ENCODE measurements around the gene CDH22. TPM values are rescaled to one million over a fixed set of nuclear protein-coding genes. Genes with fewer than 3 reads are reported as not detected.

CDH22 gene
- total RNA-seq, 2 donors from 2014 or later = not detected

- DNase-seq (no peak), ATAC-seq (replicated peaks in 1 of 2) (no peak)
- no peaks in the 10 kb centered on the region for H3K4me1 Mint-ChIP-seq (ENCODE audit: low read depth)
- peaks cover 2 to 3% of the 10 kb centered on the region in 2 donors for H3K36me3 Mint-ChIP-seq (ENCODE audit: insufficient read depth in 2 of 2)
- peaks cover 3 to 9% of the 10 kb centered on the region in 2 donors for H3K9me3 Mint-ChIP-seq
- H3K27ac Mint-ChIP-seq = no peak overlapping the region
- H3K4me3 Mint-ChIP-seq = no peak overlapping the region
- H3K27me3 Mint-ChIP-seq (ENCODE audit: low read depth) = peaks cover 77% of the 10 kb centered on the region
Measured at GRCh38 chr20:46273717-46274116, 34.6 kb downstream of the CDH22 start.

- peaks cover 73% of the 10 kb centered on the region for H3K27me3 Mint-ChIP-seq (ENCODE audit: low read depth)
- ATAC-seq (replicated peaks in 1 of 2) = no peak
- peaks cover 3 to 9% of the 10 kb centered on the region in 2 donors for H3K9me3 Mint-ChIP-seq
- no peak overlapping the region for H3K4me3 Mint-ChIP-seq
- no peak for DNase-seq
- H3K4me1 Mint-ChIP-seq (ENCODE audit: low read depth) = no peaks in the 10 kb centered on the region
- H3K27ac Mint-ChIP-seq = no peak overlapping the region
- H3K36me3 Mint-ChIP-seq (ENCODE audit: insufficient read depth in 2 of 2) = peaks cover 2 to 3% of the 10 kb centered on the region in 2 donors
Measured at GRCh38 chr20:46272389-46273047, 35.8 kb downstream of the CDH22 start.

- ATAC-seq (replicated peaks in 1 of 2) (no peak), DNase-seq (no peak)
- H3K36me3 Mint-ChIP-seq (ENCODE audit: insufficient read depth in 2 of 2) = peaks cover 2 to 3% of the 10 kb centered on the region in 2 donors
- H3K4me1 Mint-ChIP-seq (ENCODE audit: low read depth) = no peaks in the 10 kb centered on the region
- H3K9me3 Mint-ChIP-seq = peaks cover 3 to 9% of the 10 kb centered on the region in 2 donors
- H3K27ac Mint-ChIP-seq = no peak overlapping the region
- peaks cover 60% of the 10 kb centered on the region for H3K27me3 Mint-ChIP-seq (ENCODE audit: low read depth)
- no peak overlapping the region for H3K4me3 Mint-ChIP-seq
Measured at GRCh38 chr20:46270977-46271744, 37.1 kb downstream of the CDH22 start.

- no peak overlapping the region for H3K27ac Mint-ChIP-seq
- ATAC-seq (replicated peaks in 1 of 2) = no peak
- no peak overlapping the region for H3K4me3 Mint-ChIP-seq
- H3K36me3 Mint-ChIP-seq (ENCODE audit: insufficient read depth in 2 of 2) = peaks cover 2 to 3% of the 10 kb centered on the region in 2 donors
- peaks cover 3 to 13% of the 10 kb centered on the region in 2 donors for H3K9me3 Mint-ChIP-seq
- peaks cover 61% of the 10 kb centered on the region for H3K27me3 Mint-ChIP-seq (ENCODE audit: low read depth)
- no peaks in the 10 kb centered on the region for H3K4me1 Mint-ChIP-seq (ENCODE audit: low read depth)
- no peak for DNase-seq
Measured at GRCh38 chr20:46269372-46269771, 38.9 kb downstream of the CDH22 start.

- no peak for ATAC-seq (replicated peaks in 1 of 2)
- Mint-ChIP-seq H3K4me1 (ENCODE audit: low read depth) (no peaks in the 10 kb centered on the region), H3K4me3 (no peak overlapping the region), H3K27me3 (ENCODE audit: low read depth) (peaks cover 66% of the 10 kb centered on the region), H3K36me3 (ENCODE audit: insufficient read depth in 2 of 2) (peaks cover 2 to 3% of the 10 kb centered on the region in 2 donors), H3K27ac (no peak overlapping the region), H3K9me3 (peaks cover 3 to 13% of the 10 kb centered on the region in 2 donors)
- no peak for DNase-seq
Measured at GRCh38 chr20:46268662-46269061, 39.6 kb downstream of the CDH22 start.

- Mint-ChIP-seq H3K36me3 (ENCODE audit: insufficient read depth in 2 of 2) (peaks cover 2 to 3% of the 10 kb centered on the region in 2 donors), H3K4me3 (no peak overlapping the region), H3K27ac (no peak overlapping the region), H3K4me1 (ENCODE audit: low read depth) (no peaks in the 10 kb centered on the region), H3K9me3 (peaks cover 3 to 9% of the 10 kb centered on the region in 2 donors), H3K27me3 (ENCODE audit: low read depth) (peaks cover 67% of the 10 kb centered on the region)
- ATAC-seq (replicated peaks in 1 of 2) (no peak), DNase-seq (no peak)
Measured at GRCh38 chr20:46268131-46268614, 40.1 kb downstream of the CDH22 start.

- peaks cover 2 to 3% of the 10 kb centered on the region in 2 donors for H3K36me3 Mint-ChIP-seq (ENCODE audit: insufficient read depth in 2 of 2)
- H3K9me3 Mint-ChIP-seq = peaks cover 2 to 9% of the 10 kb centered on the region in 2 donors
- no peak for ATAC-seq (replicated peaks in 1 of 2)
- H3K27ac Mint-ChIP-seq = no peak overlapping the region
- H3K27me3 Mint-ChIP-seq (ENCODE audit: low read depth) = peaks cover 70% of the 10 kb centered on the region
- no peak for DNase-seq
- no peak overlapping the region for H3K4me3 Mint-ChIP-seq
- no peaks in the 10 kb centered on the region for H3K4me1 Mint-ChIP-seq (ENCODE audit: low read depth)
Measured at GRCh38 chr20:46267108-46268105, 40.9 kb downstream of the CDH22 start.

GRCh38 chr20:46265539-46265938 lies 42.8 kb downstream of the CDH22 start:
- Mint-ChIP-seq H3K27me3 (ENCODE audit: low read depth) (peaks cover 52% of the 10 kb centered on the region), H3K4me1 (ENCODE audit: low read depth) (no peaks in the 10 kb centered on the region), H3K27ac (no peak overlapping the region), H3K36me3 (ENCODE audit: insufficient read depth in 2 of 2) (no peaks in the 10 kb centered on the region), H3K4me3 (no peak overlapping the region), H3K9me3 (peaks cover 0 to 4% of the 10 kb centered on the region in 2 donors)
- no peak for DNase-seq
- ATAC-seq (replicated peaks in 1 of 2) = no peak

- no peak for DNase-seq
- H3K36me3 Mint-ChIP-seq (ENCODE audit: insufficient read depth in 2 of 2) = no peaks in the 10 kb centered on the region
- H3K27ac Mint-ChIP-seq = no peak overlapping the region
- peaks cover 0 to 4% of the 10 kb centered on the region in 2 donors for H3K9me3 Mint-ChIP-seq
- H3K27me3 Mint-ChIP-seq (ENCODE audit: low read depth) = peaks cover 44% of the 10 kb centered on the region
- ATAC-seq (replicated peaks in 1 of 2) = no peak
- H3K4me1 Mint-ChIP-seq (ENCODE audit: low read depth) = no peaks in the 10 kb centered on the region
- no peak overlapping the region for H3K4me3 Mint-ChIP-seq
Measured at GRCh38 chr20:46264391-46265266, 43.7 kb downstream of the CDH22 start.

GRCh38 chr20:46261456-46262253 lies 46.6 kb downstream of the CDH22 start:
- no peaks in the 10 kb centered on the region for H3K36me3 Mint-ChIP-seq (ENCODE audit: insufficient read depth in 2 of 2)
- ATAC-seq (replicated peaks in 1 of 2) (no peak), DNase-seq (no peak)
- H3K27me3 Mint-ChIP-seq (ENCODE audit: low read depth) = peaks cover 41% of the 10 kb centered on the region
- peaks cover 0 to 4% of the 10 kb centered on the region in 2 donors for H3K9me3 Mint-ChIP-seq
- no peak overlapping the region for H3K27ac Mint-ChIP-seq
- H3K4me3 Mint-ChIP-seq = no peak overlapping the region
- H3K4me1 Mint-ChIP-seq (ENCODE audit: low read depth) = no peaks in the 10 kb centered on the region

- ATAC-seq (replicated peaks in 1 of 2) (no peak), DNase-seq (no peak)
- Mint-ChIP-seq H3K4me1 (ENCODE audit: low read depth) (no peaks in the 10 kb centered on the region), H3K9me3 (peaks cover 0 to 4% of the 10 kb centered on the region in 2 donors), H3K27me3 (ENCODE audit: low read depth) (peaks cover 39% of the 10 kb centered on the region), H3K36me3 (ENCODE audit: insufficient read depth in 2 of 2) (no peaks in the 10 kb centered on the region), H3K27ac (no peak overlapping the region), H3K4me3 (no peak overlapping the region)
Measured at GRCh38 chr20:46260936-46261454, 47.3 kb downstream of the CDH22 start.
